HCT116 (cell line): ENCODE results near the gene RASGRF2. TPM values are rescaled to one million over a fixed set of nuclear protein-coding genes. Genes with fewer than 3 reads are reported as not detected.

ENCODE experiments used
- ATAC-seq: fragments of 200-7000 bp; cut with Tn5 transposase; 2 replicates; pipeline ENCODE4 v1.9.1; 2020; ENCODE audit warnings: mild to moderate bottlenecking, moderate library complexity
- BruUV-seq: library from RNA; stranded (reverse); fragments of 400-500 nt; replicated peaks from 2 replicates; lab custom pipeline; 2021; lab: Mats Ljungman, UMichigan
- CTCF ChIA-PET: fragments of 300-600 bp; sonication (Branson Sonifier 250); formaldehyde crosslinking; loops from one replicate; lab custom pipeline; 2021; ENCODE audit warnings: antibody characterized with exemption; lab: Charles Lee
- POLR2A ChIA-PET: fragments of 300-600, 350-600 bp; sonication (Branson Sonifier 250); formaldehyde crosslinking; loops from one replicate; lab custom pipeline; 2021; ENCODE audit warnings: antibody characterized with exemption; lab: Charles Lee
- RAD21 ChIA-PET, 2 experiments: fragments of 300-600 bp; sonication (Branson Sonifier 250); formaldehyde crosslinking; loops; one replicate each; lab custom pipeline; 2023; ENCODE audit warnings: low total read pairs in 2 of 2; ENCODE audit not compliant: uncharacterized antibody in 2 of 2, unreplicated experiment in 2 of 2, low non-redundant PET in 1 of 2; lab: Charles Lee
- DNase-seq: peaks from one replicate; pipeline ENCODE4 v3.0.0-alpha.2; 2010; ENCODE audit warnings: low read depth, low spot score
- H2AFZ ChIP-seq: fragments of 200-600 bp; shearing (Covaris generic), sonication (generic); 2 replicates; pipeline ENCODE4 v1.6.1; 2017; ENCODE audit warnings: low read depth, mixed run types, mixed read lengths, antibody characterized with exemption, low read length; ENCODE audit not compliant: poor library complexity, severe bottlenecking
- H3K27ac ChIP-seq: 2 replicates; pipeline ENCODE4 v1.5.1; 2012; ENCODE audit warnings: low read depth, low read length
- H3K27me3 ChIP-seq: fragments of 200-600 bp; sonication (generic); 2 replicates; pipeline ENCODE4 v1.6.1; 2016; ENCODE audit warnings: mixed run types, low read length, mixed read lengths; ENCODE audit not compliant: insufficient read depth
- H3K36me3 ChIP-seq, 2 experiments: fragments of 200-500 bp in 1 of 2; fragments of 200-600 bp in 1 of 2; sonication (Bioruptor generic) in 1 of 2; sonication (generic) in 1 of 2; 2 replicates each; pipeline versions ENCODE4 v1.5.1 to v1.6.1; 2014 to 2016; ENCODE audit warnings: low read length in 2 of 2, inconsistent platforms in 1 of 2, mixed read lengths in 1 of 2, mixed run types in 1 of 2; ENCODE audit not compliant: insufficient read depth in 2 of 2, control insufficient read depth in 1 of 2
- H3K4me1 ChIP-seq, 2 experiments: fragments of 200-600 bp in 1 of 2; sonication (generic) in 1 of 2; 2 replicates each; pipeline versions ENCODE4 v1.5.1 to v1.6.1; 2012 to 2017; ENCODE audit warnings: low read length in 2 of 2, inconsistent platforms in 1 of 2, mild to moderate bottlenecking in 1 of 2, mixed read lengths in 1 of 2, mixed run types in 1 of 2, moderate library complexity in 1 of 2; ENCODE audit not compliant: insufficient read depth in 2 of 2, control insufficient read depth in 1 of 2
- H3K4me2 ChIP-seq: fragments of 200-600 bp; sonication (generic); 2 replicates; pipeline ENCODE4 v1.6.1; 2017; ENCODE audit warnings: mixed run types, low read length, mixed read lengths
- H3K4me3 ChIP-seq, 2 experiments: fragments of 200-600 bp in 1 of 2; sonication (generic) in 1 of 2; replicated peaks in 1 of 2; 2 replicates each; pipeline ENCODE4 v1.5.1; 2011 to 2016; ENCODE audit warnings: low read length in 2 of 2, control low read depth in 1 of 2, low read depth in 1 of 2, mild to moderate bottlenecking in 1 of 2, mixed read lengths in 1 of 2, mixed run types in 1 of 2
- H3K79me2 ChIP-seq: fragments of 200-600 bp; sonication (generic); 2 replicates; pipeline ENCODE4 v1.6.1; 2017; ENCODE audit warnings: mild to moderate bottlenecking, mixed run types, low read length, moderate library complexity, mixed read lengths; ENCODE audit not compliant: insufficient read depth
- H3K9ac ChIP-seq: fragments of 200-600 bp; sonication (generic); 2 replicates; pipeline ENCODE4 v1.6.1; 2016; ENCODE audit warnings: low read length, mixed read lengths
- H3K9me2 ChIP-seq: fragments of 200-600 bp; sonication (generic), shearing (Covaris generic); 2 replicates; pipeline ENCODE4 v1.6.1; 2017; ENCODE audit warnings: mixed run types, mild to moderate bottlenecking, moderate library complexity; ENCODE audit not compliant: insufficient read depth
- H3K9me3 ChIP-seq, 2 experiments: fragments of 200-500 bp in 1 of 2; fragments of 200-600 bp in 1 of 2; sonication (Bioruptor generic) in 1 of 2; sonication (generic) in 1 of 2; 2 replicates each; pipeline ENCODE4 v1.6.1; 2014 to 2017; ENCODE audit warnings: low read length in 2 of 2, mixed read lengths in 2 of 2, inconsistent platforms in 1 of 2, low read depth in 1 of 2, mild to moderate bottlenecking in 1 of 2, mixed run types in 1 of 2, moderate library complexity in 1 of 2; ENCODE audit not compliant: control insufficient read depth in 1 of 2, insufficient read depth in 1 of 2
- H4K20me1 ChIP-seq: fragments of 200-600 bp; sonication (generic), shearing (Covaris generic); 2 replicates; pipeline ENCODE4 v1.6.1; 2017; ENCODE audit warnings: mixed run types, mild to moderate bottlenecking, moderate library complexity; ENCODE audit not compliant: insufficient read depth
- CBX3 ChIP-seq: IDR thresholded peaks from 2 replicates; pipeline ENCODE4 v1.6.1; 2012; ENCODE audit warnings: low read depth
- ELF1 ChIP-seq: IDR thresholded peaks from 2 replicates; pipeline ENCODE4 v1.6.1; 2012; ENCODE audit warnings: low read depth, borderline replicate concordance
- EZH2phosphoT487 ChIP-seq: fragments of 200-600 bp; IDR thresholded peaks from 2 replicates; pipeline ENCODE4 v1.6.1; 2018; ENCODE audit warnings: antibody characterized with exemption, borderline replicate concordance
- FOSL1 ChIP-seq: IDR thresholded peaks from 2 replicates; pipeline ENCODE4 v1.6.1; 2012; ENCODE audit warnings: low read depth
- RAD21 ChIP-seq: IDR thresholded peaks from 2 replicates; pipeline ENCODE4 v1.6.1; 2012; ENCODE audit warnings: low read depth, mild to moderate bottlenecking
- TCF7L2 ChIP-seq: IDR thresholded peaks from 2 replicates; pipeline ENCODE4 v1.7.0; 2011; ENCODE audit warnings: borderline replicate concordance, inconsistent platforms; ENCODE audit not compliant: insufficient read depth, insufficient read length; ENCODE audit errors: extremely low read depth
- YY1 ChIP-seq: IDR thresholded peaks from 2 replicates; pipeline ENCODE4 v1.6.1; 2011; ENCODE audit warnings: low read length, low read depth, moderate library complexity, mild to moderate bottlenecking; ENCODE audit not compliant: insufficient replicate concordance; ENCODE audit errors: extremely low read depth
- ZFX ChIP-seq: fragments of 450-650 bp; IDR thresholded peaks from 2 replicates; pipeline ENCODE4 v1.6.1; 2017
- intact Hi-C: fragments of 100-400 bp; cut with micrococcal nuclease; formaldehyde crosslinking; loops from 2 replicates; pipeline ENCODE4 v1.10.0; 2022
- total RNA-seq: library from RNA; stranded (reverse); gene quantifications from one replicate; pipeline ENCODE4 v1.2.1, GENCODE V29; 2021; ENCODE audit not compliant: unreplicated experiment
- TF ChIP-seq, protein P1 (sequence below): IDR thresholded peaks from 2 replicates; pipeline ENCODE4 v1.6.1; 2012
- TF ChIP-seq, protein P2 (sequence below): IDR thresholded peaks from 2 replicates; pipeline ENCODE4 v1.6.1; 2011; ENCODE audit warnings: mild to moderate bottlenecking, low read length, moderate library complexity; ENCODE audit not compliant: insufficient replicate concordance; ENCODE audit errors: extremely low read depth
- TF ChIP-seq, protein P3 (sequence below): IDR thresholded peaks from 2 replicates; pipeline ENCODE4 v1.6.1; 2012
- TF ChIP-seq, protein P4 (sequence below): IDR thresholded peaks from 2 replicates; pipeline ENCODE4 v1.6.1; 2012; ENCODE audit warnings: low read depth
- TF ChIP-seq, protein P5 (sequence below), 3 experiments: fragments of 200-600 bp in 1 of 3; sonication (generic) in 1 of 3; IDR thresholded peaks in 2 of 3; conservative IDR thresholded peaks in 1 of 3; 2 replicates each; pipeline ENCODE4 v1.5.1; 2012 to 2017; ENCODE audit warnings: low read depth in 2 of 3, low read length in 2 of 3, antibody characterized with exemption in 1 of 3, borderline replicate concordance in 1 of 3, control low read depth in 1 of 3, mild to moderate bottlenecking in 1 of 3, mixed read lengths in 1 of 3, mixed run types in 1 of 3, moderate library complexity in 1 of 3; ENCODE audit not compliant: insufficient read depth in 1 of 3

Gene RASGRF2
- total RNA-seq, 1 experiment from 2014 or later = 0.05 TPM

DNA sequence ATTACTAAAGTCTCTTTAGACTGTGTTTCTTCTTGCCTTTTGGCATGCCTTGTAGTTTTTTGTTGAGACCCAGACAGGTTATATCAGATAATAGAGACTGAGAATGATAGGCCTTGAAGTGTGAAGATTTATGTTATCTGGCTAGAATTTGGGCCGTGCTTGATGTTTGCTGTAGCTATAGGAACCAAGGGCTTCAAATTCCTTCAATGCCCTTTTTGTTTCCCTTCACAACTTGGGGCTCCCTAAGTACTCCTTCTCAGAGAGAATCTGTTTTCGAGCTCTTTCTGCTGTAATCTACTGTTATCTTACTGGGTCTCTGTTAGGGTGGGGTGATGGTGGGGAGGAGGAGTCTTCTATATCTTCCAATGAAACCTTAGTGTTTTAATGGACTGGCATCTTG is 177.7 kb downstream of the RASGRF2 start:
- H3K27me3 ChIP-seq = no peaks in the 10 kb centered on the region
- no peaks in the 10 kb centered on the region for H3K36me3 ChIP-seq
- no peaks in the 10 kb centered on the region for H3K79me2 ChIP-seq
- intact Hi-C loops = no loop called here
- no peak overlapping the region for H2AFZ ChIP-seq
- ChIA-PET CTCF (no interaction called here), RAD21 (no interaction called here), POLR2A (no interaction called here)
- H3K4me1 ChIP-seq = no peaks in the 10 kb centered on the region
- no peak overlapping the region for H3K4me2 ChIP-seq
- no peak overlapping the region for H3K4me3 ChIP-seq
- DNase-seq (no peak), ATAC-seq (no peak)
- TF ChIP-seq, protein P1, sequence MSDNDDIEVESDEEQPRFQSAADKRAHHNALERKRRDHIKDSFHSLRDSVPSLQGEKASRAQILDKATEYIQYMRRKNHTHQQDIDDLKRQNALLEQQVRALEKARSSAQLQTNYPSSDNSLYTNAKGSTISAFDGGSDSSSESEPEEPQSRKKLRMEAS = no peak
- TF ChIP-seq, protein P2, sequence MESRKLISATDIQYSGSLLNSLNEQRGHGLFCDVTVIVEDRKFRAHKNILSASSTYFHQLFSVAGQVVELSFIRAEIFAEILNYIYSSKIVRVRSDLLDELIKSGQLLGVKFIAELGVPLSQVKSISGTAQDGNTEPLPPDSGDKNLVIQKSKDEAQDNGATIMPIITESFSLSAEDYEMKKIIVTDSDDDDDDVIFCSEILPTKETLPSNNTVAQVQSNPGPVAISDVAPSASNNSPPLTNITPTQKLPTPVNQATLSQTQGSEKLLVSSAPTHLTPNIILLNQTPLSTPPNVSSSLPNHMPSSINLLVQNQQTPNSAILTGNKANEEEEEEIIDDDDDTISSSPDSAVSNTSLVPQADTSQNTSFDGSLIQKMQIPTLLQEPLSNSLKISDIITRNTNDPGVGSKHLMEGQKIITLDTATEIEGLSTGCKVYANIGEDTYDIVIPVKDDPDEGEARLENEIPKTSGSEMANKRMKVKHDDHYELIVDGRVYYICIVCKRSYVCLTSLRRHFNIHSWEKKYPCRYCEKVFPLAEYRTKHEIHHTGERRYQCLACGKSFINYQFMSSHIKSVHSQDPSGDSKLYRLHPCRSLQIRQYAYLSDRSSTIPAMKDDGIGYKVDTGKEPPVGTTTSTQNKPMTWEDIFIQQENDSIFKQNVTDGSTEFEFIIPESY = no peak
- TF ChIP-seq ZFX (no peak), FOSL1 (no peak), TCF7L2 (no peak), RAD21 (no peak), CBX3 (no peak), ELF1 (no peak), YY1 (no peak), EZH2phosphoT487 (no peak)
- TF ChIP-seq, protein P3, sequence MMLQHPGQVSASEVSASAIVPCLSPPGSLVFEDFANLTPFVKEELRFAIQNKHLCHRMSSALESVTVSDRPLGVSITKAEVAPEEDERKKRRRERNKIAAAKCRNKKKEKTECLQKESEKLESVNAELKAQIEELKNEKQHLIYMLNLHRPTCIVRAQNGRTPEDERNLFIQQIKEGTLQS = no peak
- TF ChIP-seq, protein P4, sequence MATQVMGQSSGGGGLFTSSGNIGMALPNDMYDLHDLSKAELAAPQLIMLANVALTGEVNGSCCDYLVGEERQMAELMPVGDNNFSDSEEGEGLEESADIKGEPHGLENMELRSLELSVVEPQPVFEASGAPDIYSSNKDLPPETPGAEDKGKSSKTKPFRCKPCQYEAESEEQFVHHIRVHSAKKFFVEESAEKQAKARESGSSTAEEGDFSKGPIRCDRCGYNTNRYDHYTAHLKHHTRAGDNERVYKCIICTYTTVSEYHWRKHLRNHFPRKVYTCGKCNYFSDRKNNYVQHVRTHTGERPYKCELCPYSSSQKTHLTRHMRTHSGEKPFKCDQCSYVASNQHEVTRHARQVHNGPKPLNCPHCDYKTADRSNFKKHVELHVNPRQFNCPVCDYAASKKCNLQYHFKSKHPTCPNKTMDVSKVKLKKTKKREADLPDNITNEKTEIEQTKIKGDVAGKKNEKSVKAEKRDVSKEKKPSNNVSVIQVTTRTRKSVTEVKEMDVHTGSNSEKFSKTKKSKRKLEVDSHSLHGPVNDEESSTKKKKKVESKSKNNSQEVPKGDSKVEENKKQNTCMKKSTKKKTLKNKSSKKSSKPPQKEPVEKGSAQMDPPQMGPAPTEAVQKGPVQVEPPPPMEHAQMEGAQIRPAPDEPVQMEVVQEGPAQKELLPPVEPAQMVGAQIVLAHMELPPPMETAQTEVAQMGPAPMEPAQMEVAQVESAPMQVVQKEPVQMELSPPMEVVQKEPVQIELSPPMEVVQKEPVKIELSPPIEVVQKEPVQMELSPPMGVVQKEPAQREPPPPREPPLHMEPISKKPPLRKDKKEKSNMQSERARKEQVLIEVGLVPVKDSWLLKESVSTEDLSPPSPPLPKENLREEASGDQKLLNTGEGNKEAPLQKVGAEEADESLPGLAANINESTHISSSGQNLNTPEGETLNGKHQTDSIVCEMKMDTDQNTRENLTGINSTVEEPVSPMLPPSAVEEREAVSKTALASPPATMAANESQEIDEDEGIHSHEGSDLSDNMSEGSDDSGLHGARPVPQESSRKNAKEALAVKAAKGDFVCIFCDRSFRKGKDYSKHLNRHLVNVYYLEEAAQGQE = no peak
- TF ChIP-seq, protein P5, sequence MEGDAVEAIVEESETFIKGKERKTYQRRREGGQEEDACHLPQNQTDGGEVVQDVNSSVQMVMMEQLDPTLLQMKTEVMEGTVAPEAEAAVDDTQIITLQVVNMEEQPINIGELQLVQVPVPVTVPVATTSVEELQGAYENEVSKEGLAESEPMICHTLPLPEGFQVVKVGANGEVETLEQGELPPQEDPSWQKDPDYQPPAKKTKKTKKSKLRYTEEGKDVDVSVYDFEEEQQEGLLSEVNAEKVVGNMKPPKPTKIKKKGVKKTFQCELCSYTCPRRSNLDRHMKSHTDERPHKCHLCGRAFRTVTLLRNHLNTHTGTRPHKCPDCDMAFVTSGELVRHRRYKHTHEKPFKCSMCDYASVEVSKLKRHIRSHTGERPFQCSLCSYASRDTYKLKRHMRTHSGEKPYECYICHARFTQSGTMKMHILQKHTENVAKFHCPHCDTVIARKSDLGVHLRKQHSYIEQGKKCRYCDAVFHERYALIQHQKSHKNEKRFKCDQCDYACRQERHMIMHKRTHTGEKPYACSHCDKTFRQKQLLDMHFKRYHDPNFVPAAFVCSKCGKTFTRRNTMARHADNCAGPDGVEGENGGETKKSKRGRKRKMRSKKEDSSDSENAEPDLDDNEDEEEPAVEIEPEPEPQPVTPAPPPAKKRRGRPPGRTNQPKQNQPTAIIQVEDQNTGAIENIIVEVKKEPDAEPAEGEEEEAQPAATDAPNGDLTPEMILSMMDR (IDR thresholded peaks at IDR 0.05 in 2 of 3, conservative IDR thresholded peaks at IDR 0.05 in 1 of 3; ENCODE audit: borderline replicate concordance in 1 of 3, insufficient read depth in 1 of 3, low read depth in 2 of 3, low read length in 2 of 3) = no peak
- no TSS peak for BruUV-seq
- no peaks in the 10 kb centered on the region for H4K20me1 ChIP-seq
- H3K9me3 ChIP-seq = no peaks in the 10 kb centered on the region
- H3K27ac ChIP-seq = no peak overlapping the region
- H3K9ac ChIP-seq = no peak overlapping the region
- no peaks in the 10 kb centered on the region for H3K9me2 ChIP-seq
